Right forelimb (tissue), 1 donor: ENCODE results near the gene PRDM5.
"Not testable (repeated sequence)": the region's sequence is repeated elsewhere in the genome, so short reads cannot be mapped to it uniquely, and the experiment has no call there.

ENCODE experiments used
- DNase-seq: peaks from one replicate; pipeline ENCODE4 v3.0.0-alpha.2; 2018

The PRDM5 gene

DNA sequence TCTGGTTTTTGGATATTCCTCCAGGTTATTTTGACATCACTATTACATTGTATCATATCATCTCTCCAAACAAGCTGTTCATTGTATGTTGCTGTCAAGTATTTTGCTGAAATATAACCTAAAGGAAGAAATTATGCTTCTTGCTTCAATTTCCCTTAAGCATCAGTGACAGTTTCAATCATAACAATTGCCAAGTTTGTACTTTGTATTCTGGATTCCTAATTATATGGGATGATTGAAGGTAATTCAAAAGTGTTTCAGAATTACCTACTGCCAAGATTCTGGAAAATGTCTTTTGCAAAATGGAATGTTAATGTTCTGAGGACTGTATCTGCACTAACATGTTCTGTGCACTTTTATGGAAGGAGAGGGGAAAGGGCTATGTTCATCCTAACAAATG is 228.7 kb downstream of the PRDM5 start:
- DNase-seq = no peak

DNA sequence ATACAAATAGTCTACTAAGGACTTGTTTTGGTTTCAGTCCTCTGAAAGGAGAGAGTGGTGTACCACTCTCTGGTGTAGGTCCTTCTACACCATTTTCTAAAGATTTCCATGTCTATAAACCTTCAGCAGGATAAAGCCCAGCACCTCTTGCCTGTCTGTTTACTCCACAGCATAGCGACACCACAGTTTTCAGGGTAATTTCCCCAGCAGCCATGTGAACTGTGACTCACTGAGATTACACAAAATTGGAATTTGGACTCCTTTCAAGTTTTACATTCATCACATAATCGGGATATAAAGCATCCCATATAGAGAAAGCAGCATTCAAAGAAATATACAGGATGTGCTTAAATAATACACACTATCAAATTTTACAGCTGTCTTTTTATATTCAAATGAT is 229.6 kb downstream of the PRDM5 start:
- no peak for DNase-seq

DNA sequence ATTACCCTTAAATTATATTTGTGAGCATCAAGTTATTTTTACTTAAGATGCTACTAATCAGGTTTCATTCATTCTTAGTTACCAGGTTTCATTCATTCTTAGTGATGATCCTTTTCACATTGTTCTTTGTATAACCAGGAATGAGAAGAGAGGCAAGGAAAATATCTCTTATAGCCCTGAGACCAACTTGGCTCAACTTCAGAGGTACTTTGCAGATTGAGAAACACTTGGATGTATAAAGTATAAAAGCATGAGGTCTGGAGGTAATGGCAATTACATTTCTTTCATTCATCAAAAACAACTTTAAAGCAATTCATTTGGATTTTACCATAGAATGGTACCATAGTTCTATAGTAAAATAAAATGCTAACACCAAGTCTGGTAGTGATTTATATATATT is 231.0 kb downstream of the PRDM5 start:
- DNase-seq = no peak

DNA sequence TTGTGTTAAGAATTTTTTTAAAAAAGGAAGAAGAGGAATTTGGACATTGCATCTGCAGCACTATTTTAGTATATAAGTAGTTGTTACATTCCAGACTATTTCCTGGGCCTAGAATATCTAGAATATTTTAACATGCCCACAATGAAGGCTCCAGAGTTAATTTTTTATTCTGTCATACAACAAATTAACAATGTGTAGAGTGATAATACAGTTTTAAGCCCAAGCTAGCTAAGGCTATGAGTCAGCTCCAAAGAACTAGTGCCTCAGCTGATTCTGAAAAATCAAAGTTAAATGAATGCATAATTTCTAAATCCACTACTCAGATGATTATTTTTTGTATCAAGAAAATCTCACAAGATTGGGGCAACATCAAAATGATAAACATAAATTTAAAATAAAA is 231.4 kb downstream of the PRDM5 start:
- DNase-seq = no peak

DNA sequence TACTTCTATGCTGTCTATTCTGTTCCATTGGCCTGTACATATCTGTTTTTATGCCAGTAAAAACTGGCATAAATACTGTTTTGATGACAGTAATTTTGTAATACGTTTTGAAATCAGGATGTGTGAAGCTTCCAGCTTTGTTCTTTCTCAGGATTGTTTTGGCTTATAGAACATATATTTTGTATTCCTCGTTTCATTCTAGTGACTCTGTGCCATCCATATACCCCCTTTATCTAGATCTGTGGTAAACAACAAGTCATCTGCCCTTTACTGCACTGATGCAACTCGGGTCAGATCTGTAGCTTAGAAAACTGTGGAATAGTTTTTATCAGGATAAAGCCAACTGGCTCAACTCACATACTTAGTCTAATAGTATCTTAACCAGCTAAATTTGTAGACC is 233.7 kb downstream of the PRDM5 start:
- DNase-seq = no peak

DNA sequence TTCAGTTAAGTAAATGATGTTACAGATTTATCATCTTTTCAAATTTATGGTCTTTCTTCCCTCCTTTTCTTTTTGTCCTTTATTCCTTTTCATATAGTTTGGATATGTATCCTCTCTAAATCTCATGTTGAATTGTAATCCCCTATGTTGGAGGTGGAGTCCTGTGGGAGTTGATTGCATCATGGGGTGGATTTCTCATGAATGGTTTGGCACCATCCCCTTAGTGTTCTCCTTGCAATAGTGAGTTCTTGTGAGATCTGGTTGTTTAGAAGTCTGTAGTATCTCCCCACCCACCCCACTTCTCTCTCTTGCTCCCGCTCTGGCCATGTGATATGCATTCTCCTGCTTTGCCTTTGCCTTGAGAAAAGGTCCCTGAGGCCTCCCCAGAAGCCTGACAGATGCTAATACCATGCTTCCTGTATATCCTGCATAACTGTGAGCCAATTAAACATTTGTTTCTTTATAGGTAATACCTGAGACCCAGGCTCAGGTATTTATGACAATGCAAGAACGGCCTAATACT is 236.7 kb downstream of the PRDM5 start:
- no peak for DNase-seq

DNA sequence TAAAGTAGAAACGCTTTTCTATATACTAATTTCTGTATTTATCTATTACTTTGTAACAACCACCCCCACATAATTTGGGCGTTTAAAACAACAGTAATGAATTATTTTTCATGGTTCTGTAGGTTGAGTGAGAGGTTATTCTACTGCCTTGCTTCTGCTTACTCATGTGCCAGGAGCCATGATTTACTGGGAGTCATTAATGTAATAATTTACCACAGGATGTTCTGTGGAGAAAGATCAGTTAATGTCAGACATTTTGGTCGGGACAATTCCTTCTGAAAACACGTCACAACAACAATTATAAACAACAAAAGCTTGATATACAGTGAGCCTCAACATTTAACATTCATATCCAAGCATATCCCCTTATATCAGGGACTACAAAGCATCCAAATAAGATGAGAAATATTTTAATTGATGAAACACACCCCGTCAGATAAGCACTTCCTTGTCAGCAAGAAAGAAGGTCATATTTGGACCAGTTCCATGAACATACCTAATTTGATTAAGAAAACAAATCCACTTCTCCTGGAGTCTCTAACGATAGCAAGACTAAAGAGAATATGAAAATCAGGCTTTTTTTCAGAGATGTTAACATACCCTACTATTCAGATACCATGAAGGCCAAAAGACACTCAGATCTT is 238.5 kb downstream of the PRDM5 start:
- DNase-seq = no peak

DNA sequence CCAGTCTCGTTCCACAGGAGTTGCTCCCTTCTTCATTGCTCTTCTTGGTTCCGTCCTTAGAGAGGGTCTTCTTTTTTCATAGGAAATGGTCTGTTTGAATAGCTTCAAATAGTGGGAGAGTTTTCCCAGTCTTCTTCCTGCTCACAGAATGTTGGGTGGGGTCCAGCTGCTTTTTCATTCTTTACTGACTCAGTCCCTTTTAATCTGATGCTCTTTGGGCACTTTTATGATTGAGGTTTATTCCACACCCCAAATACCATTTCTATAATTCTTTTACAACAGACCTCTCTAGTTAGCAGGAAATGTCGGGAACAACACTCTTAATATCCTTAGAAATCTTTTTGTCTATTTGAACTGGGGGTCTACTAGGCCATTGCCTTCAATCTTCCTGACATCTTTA is 239.5 kb downstream of the PRDM5 start:
- no peak for DNase-seq

DNA sequence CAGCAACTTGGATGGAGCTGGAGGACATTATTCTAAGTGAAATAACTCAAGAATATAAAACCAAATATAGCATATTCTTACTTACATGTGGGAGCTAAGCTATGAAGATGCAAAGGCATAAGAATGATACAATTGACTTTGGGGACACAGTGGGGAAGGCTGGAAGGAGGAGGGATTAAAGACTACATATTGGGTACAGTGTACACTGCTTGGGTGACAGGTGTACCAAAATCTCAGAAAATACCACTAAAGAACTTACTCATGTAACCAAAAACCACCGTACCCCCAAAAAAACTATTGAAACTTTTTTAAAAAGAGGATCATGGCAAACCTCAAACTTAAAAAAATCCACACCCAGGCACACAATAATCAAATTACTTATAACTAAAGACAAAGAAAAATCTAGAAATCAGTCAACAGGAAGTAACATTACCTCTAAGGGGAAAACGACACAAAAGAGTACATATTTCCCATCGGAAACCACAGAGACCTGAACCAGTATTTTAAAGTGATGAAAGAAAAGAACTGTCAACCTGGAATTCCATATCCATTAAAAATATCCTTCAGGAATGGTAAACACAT is 241.8 kb downstream of the PRDM5 start:
- no peak for DNase-seq

DNA sequence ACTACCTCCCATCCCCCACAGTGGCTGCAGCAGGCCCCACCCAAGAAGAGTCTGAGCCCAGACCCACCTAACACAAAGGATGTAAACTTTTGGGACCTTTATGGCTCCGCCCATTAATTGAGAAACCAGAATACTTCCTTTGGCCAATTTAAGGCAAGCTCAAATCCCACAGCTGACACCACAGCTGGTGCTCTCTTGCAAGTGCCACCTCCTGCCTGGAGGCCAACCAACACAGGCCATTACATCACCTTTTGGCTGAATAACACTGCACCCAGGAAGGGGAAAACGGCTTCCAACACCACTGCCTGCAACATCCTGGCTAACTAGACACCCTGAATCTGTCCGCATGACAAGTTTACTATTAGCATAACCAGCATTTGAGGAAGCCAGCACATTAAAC is 248.8 kb downstream of the PRDM5 start:
- DNase-seq = no peak

DNA sequence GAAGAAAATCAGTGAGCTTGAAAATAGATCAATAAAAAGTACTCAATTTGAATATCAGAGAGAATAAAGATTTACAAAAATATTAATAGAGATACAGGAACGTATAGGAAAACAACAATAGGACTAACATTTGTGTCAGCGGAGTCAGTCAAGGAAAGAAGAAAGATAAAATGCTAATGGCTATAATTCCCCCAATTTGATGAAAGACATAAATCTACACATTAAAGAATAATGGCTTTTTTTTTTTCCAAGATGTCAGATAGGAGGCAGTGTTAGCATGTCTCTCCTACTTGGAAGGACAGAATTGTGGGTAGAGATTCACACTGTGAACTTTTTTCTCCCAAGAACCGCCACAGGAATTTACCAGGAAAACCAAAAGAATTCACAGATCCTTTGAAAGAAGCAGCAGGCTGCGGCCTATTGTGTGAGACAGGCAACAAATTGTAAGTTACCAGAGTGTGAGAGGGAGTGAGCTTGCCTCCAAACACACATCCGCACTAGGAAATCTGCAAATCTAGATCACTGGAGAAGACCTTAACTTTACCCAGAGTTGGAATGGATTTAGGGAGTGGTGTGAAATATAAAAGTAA is 249.9 kb downstream of the PRDM5 start:
- no peak for DNase-seq

DNA sequence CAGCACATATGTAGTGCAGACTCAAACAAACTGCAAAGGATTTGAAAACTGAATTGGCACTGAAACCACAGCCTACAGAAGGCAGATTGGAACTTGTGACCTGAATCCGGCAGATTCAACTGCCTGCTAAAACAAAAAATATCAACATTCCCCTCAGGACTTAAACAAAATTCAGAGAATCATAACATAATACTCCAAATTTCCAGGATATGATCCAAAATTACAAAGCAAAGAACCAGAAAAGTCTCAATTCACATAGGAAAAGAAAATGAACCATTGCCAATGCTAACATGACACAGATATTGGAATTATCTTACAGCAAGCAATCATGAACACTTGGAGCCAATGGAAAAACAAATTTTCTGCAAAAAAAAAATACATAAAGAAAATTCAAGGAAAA is 250.4 kb downstream of the PRDM5 start:
- DNase-seq = no peak

DNA sequence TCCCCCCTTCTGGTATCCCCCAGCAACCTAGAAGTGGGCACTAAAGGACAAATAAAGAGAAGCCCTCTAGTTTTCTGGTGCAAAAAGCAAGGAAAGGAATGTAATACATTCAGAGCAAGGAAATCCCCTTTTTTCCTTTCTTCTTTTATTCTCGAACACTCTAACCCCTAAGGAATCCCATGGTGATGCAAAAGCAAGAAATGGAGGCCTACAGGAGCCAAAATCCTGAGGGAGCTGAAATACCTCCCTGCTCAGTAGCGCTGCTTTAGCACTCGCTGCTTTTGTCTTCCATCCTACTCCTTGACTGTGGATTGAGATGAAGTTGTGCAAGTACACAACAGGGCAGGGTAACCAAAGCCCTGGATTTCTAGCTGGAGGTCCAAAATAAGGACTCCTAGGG is 251.0 kb downstream of the PRDM5 start:
- no peak for DNase-seq

DNA sequence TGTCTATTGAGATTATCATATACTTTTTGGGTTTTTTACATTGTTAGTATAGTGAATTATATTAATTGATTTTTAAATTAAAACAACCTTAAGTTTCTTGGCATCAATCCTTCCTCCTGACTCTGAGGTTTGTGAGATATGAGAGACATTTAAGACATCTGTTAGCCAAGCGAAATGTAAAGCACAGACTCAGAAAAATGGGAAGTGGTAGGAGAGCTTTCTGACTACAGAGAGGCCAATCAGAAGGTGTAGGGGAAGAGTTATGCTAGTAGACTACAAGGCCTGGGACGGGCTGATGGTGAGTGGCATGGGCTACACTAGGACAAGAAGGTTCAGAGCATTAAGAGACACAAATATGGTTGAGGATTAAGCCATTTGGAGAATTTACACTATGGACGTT is 255.4 kb downstream of the PRDM5 start:
- no peak for DNase-seq

DNA sequence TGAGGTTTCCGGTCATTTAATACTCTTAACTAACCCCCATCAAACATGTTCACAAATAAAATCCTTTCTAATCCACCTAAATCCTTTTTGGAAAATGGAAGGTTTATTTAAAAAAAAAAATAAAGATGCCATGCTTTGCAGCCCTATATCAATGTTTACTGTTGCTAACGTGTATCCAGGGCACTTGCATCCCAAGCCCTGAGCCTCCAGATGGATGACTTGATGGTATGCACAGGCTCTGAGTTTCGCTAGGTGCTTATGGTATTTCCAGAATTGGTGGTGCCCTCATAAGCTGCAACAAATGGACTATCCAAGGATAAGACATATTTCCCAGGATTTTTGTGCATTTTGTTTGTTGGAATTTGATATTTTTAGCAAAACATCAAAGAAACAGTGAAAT is 257.7 kb downstream of the PRDM5 start:
- no peak for DNase-seq

DNA sequence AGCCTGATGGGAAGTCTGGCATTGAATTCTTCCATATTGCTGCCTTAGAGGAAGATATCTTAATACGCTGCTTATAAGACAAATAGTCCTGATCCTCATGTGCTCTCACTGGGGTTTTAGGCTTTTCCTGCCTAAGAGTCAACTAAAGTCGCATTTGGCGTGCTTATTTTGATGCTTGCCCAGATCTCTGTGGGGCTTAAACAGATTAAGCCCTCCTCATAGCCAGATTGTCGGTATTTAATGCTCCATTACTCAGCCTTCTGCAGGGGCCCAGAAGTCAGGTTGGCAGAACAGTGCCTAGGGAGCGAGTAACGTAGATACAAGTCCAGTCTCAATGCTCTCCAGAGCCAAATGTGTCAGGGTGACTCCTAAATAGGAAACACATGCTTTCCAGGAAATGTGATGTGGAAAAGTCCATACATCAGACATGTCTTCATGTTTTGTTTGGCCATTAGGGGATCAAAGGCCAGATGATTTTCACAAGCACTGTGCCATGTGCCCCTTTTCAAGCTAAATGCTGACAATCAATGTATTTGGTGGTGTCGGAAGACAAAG is 262.8 kb downstream of the PRDM5 start:
- no peak for DNase-seq

DNA sequence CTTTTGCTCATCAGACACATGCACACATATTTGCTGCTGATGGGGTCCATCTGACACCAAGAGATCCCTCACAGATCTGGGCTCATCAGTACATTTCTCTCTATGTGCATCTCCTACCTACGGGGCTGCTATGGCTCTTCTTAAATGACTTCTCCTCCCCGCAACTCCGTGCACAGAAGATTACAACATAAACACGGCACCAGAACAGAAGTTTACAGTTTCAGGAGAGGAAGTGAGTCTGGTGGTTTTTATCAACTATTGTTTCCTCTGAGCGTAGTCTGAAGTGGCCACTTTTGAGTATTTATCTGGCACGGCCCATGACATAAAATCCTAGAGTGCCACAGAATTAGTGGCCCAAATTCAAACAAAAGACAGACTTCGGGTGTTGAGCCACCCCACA is 263.8 kb downstream of the PRDM5 start:
- DNase-seq = no peak

DNA sequence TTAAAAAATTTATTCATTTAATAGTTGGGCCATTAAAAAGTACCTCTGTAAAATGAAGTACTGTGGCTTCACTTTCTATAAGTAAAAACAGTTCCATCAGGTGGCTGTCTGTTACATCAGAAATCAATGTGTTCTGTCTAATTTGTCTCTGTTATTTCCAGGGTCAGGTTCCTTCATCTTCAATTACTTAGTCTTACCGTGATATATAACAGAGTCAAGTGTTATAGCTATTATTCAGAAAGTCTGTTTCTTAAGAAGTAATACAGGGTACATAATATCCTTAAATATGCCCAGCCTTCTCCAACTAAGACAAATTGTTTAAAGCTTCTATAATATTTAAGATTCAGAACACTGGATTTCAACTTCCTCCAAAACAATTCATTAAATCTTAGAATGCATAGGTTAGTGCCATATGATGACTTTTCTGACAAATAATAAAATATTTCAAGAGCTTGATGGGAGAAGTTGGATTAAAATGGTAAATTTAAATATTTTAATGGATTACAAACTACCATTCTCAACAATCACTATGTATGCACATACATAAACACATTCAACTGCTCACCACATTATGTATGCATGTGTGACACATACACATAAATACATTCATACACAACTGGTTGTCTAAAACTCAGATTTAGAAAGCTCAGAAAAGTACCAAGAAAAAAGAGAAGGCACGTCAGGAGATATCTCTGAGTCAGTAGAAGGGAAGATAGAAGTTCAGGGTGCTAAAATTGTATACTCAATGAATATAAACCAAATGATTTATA is 268.5 kb downstream of the PRDM5 start:
- DNase-seq = no peak

DNA sequence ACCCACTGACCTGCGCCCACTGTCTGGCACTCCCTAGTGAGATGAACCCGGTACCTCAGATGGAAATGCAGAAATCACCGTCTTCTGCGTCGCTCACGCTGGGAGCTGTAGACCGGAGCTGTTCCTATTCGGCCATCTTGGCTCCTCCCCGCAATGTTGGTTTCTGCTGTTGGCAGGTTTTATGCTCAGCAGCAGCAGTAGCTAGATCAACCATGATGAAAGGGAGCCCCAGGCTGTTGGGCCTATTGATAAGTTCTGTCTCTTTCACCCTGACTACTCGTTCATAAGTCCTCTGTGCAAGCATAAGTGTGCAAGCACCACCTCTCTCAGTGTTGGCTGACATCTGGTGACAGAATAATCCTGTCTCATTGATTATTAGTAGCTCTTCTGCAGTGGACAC is 274.2 kb downstream of the PRDM5 start:
- not testable (repeated sequence) for DNase-seq
